HEK293 (cell line): ENCODE data around the gene SLC16A1.

Source experiments
- ATF2 ChIP-seq: fragments of 450-650 bp; formaldehyde crosslinking; IDR thresholded peaks from 2 replicates; pipeline ENCODE4 v1.5.1; 2016; ENCODE audit warnings: missing biosample characterization, missing genetic modification characterization, low read depth
- CTCF ChIP-seq: fragments of 450-650 bp; formaldehyde crosslinking; IDR thresholded peaks from 2 replicates; pipeline ENCODE4 v1.5.1; 2016; ENCODE audit warnings: missing biosample characterization, missing genetic modification characterization
- REST ChIP-seq: fragments of 450-650 bp; formaldehyde crosslinking; IDR thresholded peaks from 2 replicates; pipeline ENCODE4 v1.5.1; 2016; ENCODE audit warnings: missing biosample characterization, missing genetic modification characterization
- SP2 ChIP-seq: fragments of 450-650 bp; formaldehyde crosslinking; IDR thresholded peaks from 2 replicates; pipeline ENCODE4 v1.5.1; 2016; ENCODE audit warnings: missing biosample characterization, missing genetic modification characterization
- ZBTB26 ChIP-seq: fragments of 450-650 bp; formaldehyde crosslinking; optimal IDR thresholded peaks from 2 replicates; pipeline ENCODE3; 2016; ENCODE audit warnings: missing biosample characterization, mild to moderate bottlenecking, missing genetic modification characterization
- ZNF121 ChIP-seq: fragments of 450-650 bp; formaldehyde crosslinking; IDR thresholded peaks from 2 replicates; pipeline ENCODE4 v1.5.1; 2016; ENCODE audit warnings: missing biosample characterization, missing genetic modification characterization
- ZNF146 ChIP-seq: fragments of 450-650 bp; formaldehyde crosslinking; IDR thresholded peaks from 2 replicates; pipeline ENCODE4 v1.5.1; 2016; ENCODE audit warnings: missing biosample characterization, missing genetic modification characterization
- ZNF274 ChIP-seq, 2 experiments: fragments of 200-500 bp in 1 of 2; fragments of 450-650 bp in 1 of 2; sonication (Bioruptor generic) in 1 of 2; formaldehyde crosslinking in 1 of 2; IDR thresholded peaks; 2 replicates each; pipeline versions ENCODE4 v1.5.1 to v1.6.1; 2014 to 2016; ENCODE audit warnings: borderline replicate concordance in 1 of 2, inconsistent platforms in 1 of 2, low read length in 1 of 2, missing biosample characterization in 1 of 2, missing genetic modification characterization in 1 of 2
- ZNF341 ChIP-seq: fragments of 450-650 bp; formaldehyde crosslinking; IDR thresholded peaks from 2 replicates; pipeline ENCODE4; 2016; ENCODE audit warnings: low read depth, missing biosample characterization, missing genetic modification characterization
- ZNF350 ChIP-seq: fragments of 450-650 bp; formaldehyde crosslinking; IDR thresholded peaks from 2 replicates; pipeline ENCODE4 v1.5.0; 2017; ENCODE audit warnings: missing biosample characterization, mild to moderate bottlenecking, missing genetic modification characterization
- ZNF530 ChIP-seq: fragments of 450-650 bp; formaldehyde crosslinking; IDR thresholded peaks from 2 replicates; pipeline ENCODE4 v1.5.1; 2016; ENCODE audit warnings: low read depth, missing biosample characterization, missing genetic modification characterization
- ZNF629 ChIP-seq: fragments of 450-650 bp; formaldehyde crosslinking; IDR thresholded peaks from 2 replicates; pipeline ENCODE4 v1.5.1; 2017; ENCODE audit warnings: missing biosample characterization, missing genetic modification characterization
- ZNF639 ChIP-seq: fragments of 450-650 bp; formaldehyde crosslinking; IDR thresholded peaks from 2 replicates; pipeline ENCODE4 v1.5.1; 2016; ENCODE audit warnings: missing biosample characterization, missing genetic modification characterization
- ZNF707 ChIP-seq: fragments of 450-650 bp; formaldehyde crosslinking; IDR thresholded peaks from 2 replicates; pipeline ENCODE4 v1.5.1; 2016; ENCODE audit warnings: missing biosample characterization, missing genetic modification characterization

GRCh38 chr1:112904071-112904830 lies 51.7 kb downstream of the SLC16A1 start:
- no peak for TF ChIP-seq ZBTB26 (tag by site-specific recombination)
- no peak for TF ChIP-seq ZNF629 (tag by site-specific recombination)
- TF ChIP-seq ZNF530, result no peak
- TF ChIP-seq ZNF146, result no peak
- TF ChIP-seq CTCF (tag by site-specific recombination), result no peak
- TF ChIP-seq ZNF274 (IDR thresholded peaks at IDR 0.05; ENCODE audit: low read length), result no peak
- TF ChIP-seq ZNF274 (tag by site-specific recombination; IDR thresholded peaks at IDR 0.05; ENCODE audit: borderline replicate concordance), result no peak
- no peak for TF ChIP-seq ATF2 (tag by site-specific recombination)
- no peak for TF ChIP-seq ZNF350 (tag by site-specific recombination)
- no peak for TF ChIP-seq ZNF341 (tag by site-specific recombination)
- no peak for TF ChIP-seq SP2
- TF ChIP-seq ZNF639, result no peak
- no peak for TF ChIP-seq ZNF707 (tag by site-specific recombination)
- no peak for TF ChIP-seq REST (tag by site-specific recombination)
- no peak for TF ChIP-seq ZNF121
